HepG2 (cell line): ENCODE results near the gene ATP5F1C. TPM values are rescaled to one million over a fixed set of nuclear protein-coding genes. Genes with fewer than 3 reads are reported as not detected.

Source experiments
- AGO2 ChIP-seq: fragments of 200-400 bp; formaldehyde crosslinking; optimal IDR thresholded peaks from 2 replicates; pipeline ENCODE3; 2017; ENCODE audit warnings: mild to moderate bottlenecking, low read depth, low read length, moderate library complexity
- CAMTA2 ChIP-seq: sonication (generic); formaldehyde crosslinking; IDR thresholded peaks from 2 replicates; pipeline ENCODE4 v1.4.0; 2020; ENCODE audit warnings: mild to moderate bottlenecking, missing genetic modification reagents, borderline replicate concordance
- CCDC6 ChIP-seq: sonication (generic); formaldehyde crosslinking; IDR thresholded peaks from 2 replicates; pipeline ENCODE4 v1.8.1; 2022; ENCODE audit warnings: mild to moderate bottlenecking, missing genetic modification reagents, moderate library complexity
- SIX4 ChIP-seq: sonication (generic); formaldehyde crosslinking; IDR thresholded peaks from 2 replicates; pipeline ENCODE4 v1.4.0; 2020; ENCODE audit warnings: missing genetic modification reagents
- SMYD3 ChIP-seq: sonication (generic); formaldehyde crosslinking; IDR thresholded peaks from 2 replicates; pipeline ENCODE4 v1.8.1; 2023; ENCODE audit warnings: mild to moderate bottlenecking, missing genetic modification reagents
- SRSF9 ChIP-seq: fragments of 200-400 bp; formaldehyde crosslinking; IDR thresholded peaks from 2 replicates; pipeline ENCODE4 v1.6.1; 2018; ENCODE audit warnings: borderline replicate concordance, mild to moderate bottlenecking, low read depth, low read length; ENCODE audit not compliant: insufficient read depth, poor library complexity, severe bottlenecking
- ZNF124 ChIP-seq: sonication (generic); formaldehyde crosslinking; IDR thresholded peaks from 2 replicates; pipeline ENCODE4 v1.4.0; 2020; ENCODE audit warnings: missing genetic modification reagents
- ZNF446 ChIP-seq: sonication (generic); formaldehyde crosslinking; IDR thresholded peaks from 2 replicates; pipeline ENCODE4 v1.5.0; 2020; ENCODE audit warnings: mild to moderate bottlenecking, missing genetic modification reagents
- ZNF761 ChIP-seq: sonication (generic); formaldehyde crosslinking; conservative IDR thresholded peaks from 2 replicates; pipeline ENCODE4 v1.4.0; 2020; ENCODE audit warnings: mild to moderate bottlenecking, missing genetic modification reagents
- polyA plus RNA-seq, 8 experiments: library from polyadenylated mRNA; depleted of rRNA in 3 of 8; stranded (reverse) in 7 of 8; unstranded in 1 of 8; fragments of >200 nt; fragmentation: Illumina TruSeq in 4 of 8; extraction: Trizol in 4 of 8; gene quantifications; 2 replicates each; pipeline versions ENCODE4 v1.2.1 to v1.2.3, GENCODE V29; 2011 to 2016; ENCODE audit warnings: low read depth in 4 of 8, missing spikeins in 1 of 8, mixed read lengths in 1 of 8; ENCODE audit not compliant: insufficient read depth in 1 of 8
- total RNA-seq, 5 experiments: library from RNA; depleted of rRNA; stranded (reverse); fragments of >200 nt; fragmentation: Illumina TruSeq; extraction: Trizol; gene quantifications; 2 replicates each; pipeline ENCODE4 v1.2.3, GENCODE V29; 2016; ENCODE audit warnings: low read depth in 1 of 5
- TF ChIP-seq, protein P1 (sequence below): sonication (generic); formaldehyde crosslinking; IDR thresholded peaks from one replicate; pipeline ENCODE4 v1.5.1; 2020; ENCODE audit warnings: mild to moderate bottlenecking, missing genetic modification reagents; ENCODE audit errors: not compliant biosample characterization
- TF ChIP-seq, protein P2 (sequence below): IDR thresholded peaks from 2 replicates; pipeline ENCODE4 v1.6.1; 2016
- TF ChIP-seq, protein P3 (sequence below): IDR thresholded peaks from 2 replicates; pipeline ENCODE4 v1.6.1; 2018; ENCODE audit warnings: missing genetic modification reagents
- TF ChIP-seq, protein P4 (sequence below): sonication (generic); formaldehyde crosslinking; IDR thresholded peaks from 2 replicates; pipeline ENCODE4 v1.4.0; 2020; ENCODE audit warnings: mild to moderate bottlenecking, low read depth, missing genetic modification reagents
- TF ChIP-seq, protein P5 (sequence below): sonication (generic); formaldehyde crosslinking; IDR thresholded peaks from 2 replicates; pipeline ENCODE4 v1.9.0; 2021; ENCODE audit warnings: missing genetic modification reagents, borderline replicate concordance

ATP5F1C gene
- total and polyA plus RNA-seq, 2 of the 13 experiments (the other 11 are each of a cell fraction or from before 2014, with no cell fraction given) = 407 to 416 TPM

DNA sequence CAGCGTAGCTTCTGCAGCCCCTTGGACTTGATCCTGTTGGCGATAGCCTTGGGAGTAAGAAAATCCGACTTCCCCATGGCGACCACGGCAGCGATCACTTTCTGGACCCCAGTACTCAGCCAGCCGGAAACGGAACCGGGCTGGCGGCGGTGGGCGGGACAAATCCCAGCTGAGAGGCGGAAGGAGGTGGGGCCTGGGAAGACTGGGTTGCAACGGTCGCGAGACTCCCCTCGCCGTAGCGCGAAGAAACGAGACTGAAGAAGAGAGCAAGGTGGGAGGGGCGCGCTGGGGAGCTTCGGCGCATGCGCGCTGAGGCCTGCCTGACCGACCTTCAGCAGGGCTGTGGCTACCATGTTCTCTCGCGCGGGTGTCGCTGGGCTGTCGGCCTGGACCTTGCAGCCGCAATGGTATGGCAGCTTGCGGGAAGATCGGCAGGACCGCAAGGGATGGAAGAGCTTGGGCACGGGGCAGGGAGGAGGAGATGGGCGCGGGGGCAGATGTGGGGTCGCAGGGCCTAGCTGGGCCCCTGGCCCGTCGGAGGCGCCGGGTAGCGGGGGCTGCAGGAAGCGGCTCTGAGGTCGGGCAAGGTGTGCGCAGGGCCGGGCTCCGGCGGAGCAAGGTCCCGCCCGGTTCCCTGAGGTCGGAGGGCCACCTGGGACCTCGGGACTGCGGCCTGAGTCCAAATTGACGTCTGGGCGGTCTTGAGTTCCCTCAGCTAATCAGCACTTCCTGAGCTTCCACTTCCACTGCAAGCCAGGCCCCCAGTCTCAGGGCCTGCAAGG, at the start of gene ATP5F1C, which contains the start of gene KIN (continued):
- TF ChIP-seq, protein P1, sequence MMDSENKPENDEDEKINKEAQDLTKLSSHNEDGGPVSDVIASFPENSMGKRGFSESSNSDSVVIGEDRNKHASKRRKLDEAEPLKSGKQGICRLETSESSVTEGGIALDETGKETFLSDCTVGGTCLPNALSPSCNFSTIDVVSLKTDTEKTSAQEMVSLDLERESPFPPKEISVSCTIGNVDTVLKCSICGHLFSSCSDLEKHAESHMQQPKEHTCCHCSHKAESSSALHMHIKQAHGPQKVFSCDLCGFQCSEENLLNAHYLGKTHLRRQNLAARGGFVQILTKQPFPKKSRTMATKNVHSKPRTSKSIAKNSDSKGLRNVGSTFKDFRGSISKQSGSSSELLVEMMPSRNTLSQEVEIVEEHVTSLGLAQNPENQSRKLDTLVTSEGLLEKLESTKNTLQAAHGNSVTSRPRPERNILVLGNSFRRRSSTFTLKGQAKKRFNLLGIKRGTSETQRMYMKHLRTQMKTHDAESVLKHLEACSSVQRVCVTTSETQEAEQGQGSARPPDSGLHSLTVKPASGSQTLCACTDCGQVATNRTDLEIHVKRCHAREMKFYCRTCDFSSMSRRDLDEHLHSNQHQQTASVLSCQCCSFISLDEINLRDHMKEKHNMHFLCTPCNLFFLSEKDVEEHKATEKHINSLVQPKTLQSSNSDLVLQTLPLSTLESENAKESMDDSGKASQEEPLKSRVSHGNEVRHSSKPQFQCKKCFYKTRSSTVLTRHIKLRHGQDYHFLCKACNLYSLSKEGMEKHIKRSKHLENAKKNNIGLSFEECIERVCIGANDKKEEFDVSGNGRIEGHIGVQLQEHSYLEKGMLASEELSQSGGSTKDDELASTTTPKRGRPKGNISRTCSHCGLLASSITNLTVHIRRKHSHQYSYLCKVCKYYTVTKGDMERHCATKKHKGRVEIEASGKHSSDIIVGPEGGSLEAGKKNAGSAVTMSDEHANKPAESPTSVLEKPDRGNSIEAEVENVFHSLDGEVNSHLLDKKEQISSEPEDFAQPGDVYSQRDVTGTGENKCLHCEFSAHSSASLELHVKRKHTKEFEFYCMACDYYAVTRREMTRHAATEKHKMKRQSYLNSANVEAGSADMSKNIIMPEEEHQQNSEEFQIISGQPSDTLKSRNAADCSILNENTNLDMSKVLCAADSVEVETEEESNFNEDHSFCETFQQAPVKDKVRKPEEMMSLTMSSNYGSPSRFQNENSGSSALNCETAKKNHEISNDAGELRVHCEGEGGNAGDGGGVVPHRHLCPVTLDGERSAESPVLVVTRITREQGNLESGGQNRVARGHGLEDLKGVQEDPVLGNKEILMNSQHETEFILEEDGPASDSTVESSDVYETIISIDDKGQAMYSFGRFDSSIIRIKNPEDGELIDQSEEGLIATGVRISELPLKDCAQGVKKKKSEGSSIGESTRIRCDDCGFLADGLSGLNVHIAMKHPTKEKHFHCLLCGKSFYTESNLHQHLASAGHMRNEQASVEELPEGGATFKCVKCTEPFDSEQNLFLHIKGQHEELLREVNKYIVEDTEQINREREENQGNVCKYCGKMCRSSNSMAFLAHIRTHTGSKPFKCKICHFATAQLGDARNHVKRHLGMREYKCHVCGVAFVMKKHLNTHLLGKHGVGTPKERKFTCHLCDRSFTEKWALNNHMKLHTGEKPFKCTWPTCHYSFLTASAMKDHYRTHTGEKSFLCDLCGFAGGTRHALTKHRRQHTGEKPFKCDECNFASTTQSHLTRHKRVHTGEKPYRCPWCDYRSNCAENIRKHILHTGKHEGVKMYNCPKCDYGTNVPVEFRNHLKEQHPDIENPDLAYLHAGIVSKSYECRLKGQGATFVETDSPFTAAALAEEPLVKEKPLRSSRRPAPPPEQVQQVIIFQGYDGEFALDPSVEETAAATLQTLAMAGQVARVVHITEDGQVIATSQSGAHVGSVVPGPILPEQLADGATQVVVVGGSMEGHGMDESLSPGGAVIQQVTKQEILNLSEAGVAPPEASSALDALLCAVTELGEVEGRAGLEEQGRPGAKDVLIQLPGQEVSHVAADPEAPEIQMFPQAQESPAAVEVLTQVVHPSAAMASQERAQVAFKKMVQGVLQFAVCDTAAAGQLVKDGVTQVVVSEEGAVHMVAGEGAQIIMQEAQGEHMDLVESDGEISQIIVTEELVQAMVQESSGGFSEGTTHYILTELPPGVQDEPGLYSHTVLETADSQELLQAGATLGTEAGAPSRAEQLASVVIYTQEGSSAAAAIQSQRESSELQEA (CRISPR knock-in tag) = peak; percentile 88
- TF ChIP-seq ZNF124 (CRISPR knock-in tag) (peak; percentile 73; the same call in 1 of the 2 replicates), AGO2 (peak; percentile 73), SRSF9 (no peak), ZNF446 (CRISPR knock-in tag) (0 out of 2 replicates have a peak, but pooled peaks have one; percentile 37), CCDC6 (CRISPR knock-in tag) (no peak), CAMTA2 (CRISPR knock-in tag) (peak; percentile 84; the same call in 1 of the 2 replicates), ZNF761 (CRISPR knock-in tag) (peak; percentile 71; the same call in 1 of the 2 replicates), SMYD3 (CRISPR knock-in tag) (0 out of 2 replicates have a peak, but pooled peaks have one; percentile 25), SIX4 (CRISPR knock-in tag) (no peak)
- TF ChIP-seq, protein P2, sequence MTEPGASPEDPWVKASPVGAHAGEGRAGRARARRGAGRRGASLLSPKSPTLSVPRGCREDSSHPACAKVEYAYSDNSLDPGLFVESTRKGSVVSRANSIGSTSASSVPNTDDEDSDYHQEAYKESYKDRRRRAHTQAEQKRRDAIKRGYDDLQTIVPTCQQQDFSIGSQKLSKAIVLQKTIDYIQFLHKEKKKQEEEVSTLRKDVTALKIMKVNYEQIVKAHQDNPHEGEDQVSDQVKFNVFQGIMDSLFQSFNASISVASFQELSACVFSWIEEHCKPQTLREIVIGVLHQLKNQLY (CRISPR knock-in tag) = no peak
- TF ChIP-seq, protein P3, sequence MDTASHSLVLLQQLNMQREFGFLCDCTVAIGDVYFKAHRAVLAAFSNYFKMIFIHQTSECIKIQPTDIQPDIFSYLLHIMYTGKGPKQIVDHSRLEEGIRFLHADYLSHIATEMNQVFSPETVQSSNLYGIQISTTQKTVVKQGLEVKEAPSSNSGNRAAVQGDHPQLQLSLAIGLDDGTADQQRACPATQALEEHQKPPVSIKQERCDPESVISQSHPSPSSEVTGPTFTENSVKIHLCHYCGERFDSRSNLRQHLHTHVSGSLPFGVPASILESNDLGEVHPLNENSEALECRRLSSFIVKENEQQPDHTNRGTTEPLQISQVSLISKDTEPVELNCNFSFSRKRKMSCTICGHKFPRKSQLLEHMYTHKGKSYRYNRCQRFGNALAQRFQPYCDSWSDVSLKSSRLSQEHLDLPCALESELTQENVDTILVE = peak; percentile 56
- TF ChIP-seq, protein P4, sequence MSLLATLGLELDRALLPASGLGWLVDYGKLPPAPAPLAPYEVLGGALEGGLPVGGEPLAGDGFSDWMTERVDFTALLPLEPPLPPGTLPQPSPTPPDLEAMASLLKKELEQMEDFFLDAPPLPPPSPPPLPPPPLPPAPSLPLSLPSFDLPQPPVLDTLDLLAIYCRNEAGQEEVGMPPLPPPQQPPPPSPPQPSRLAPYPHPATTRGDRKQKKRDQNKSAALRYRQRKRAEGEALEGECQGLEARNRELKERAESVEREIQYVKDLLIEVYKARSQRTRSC = no peak; the same call in 1 of the 2 replicates
- TF ChIP-seq, protein P5, sequence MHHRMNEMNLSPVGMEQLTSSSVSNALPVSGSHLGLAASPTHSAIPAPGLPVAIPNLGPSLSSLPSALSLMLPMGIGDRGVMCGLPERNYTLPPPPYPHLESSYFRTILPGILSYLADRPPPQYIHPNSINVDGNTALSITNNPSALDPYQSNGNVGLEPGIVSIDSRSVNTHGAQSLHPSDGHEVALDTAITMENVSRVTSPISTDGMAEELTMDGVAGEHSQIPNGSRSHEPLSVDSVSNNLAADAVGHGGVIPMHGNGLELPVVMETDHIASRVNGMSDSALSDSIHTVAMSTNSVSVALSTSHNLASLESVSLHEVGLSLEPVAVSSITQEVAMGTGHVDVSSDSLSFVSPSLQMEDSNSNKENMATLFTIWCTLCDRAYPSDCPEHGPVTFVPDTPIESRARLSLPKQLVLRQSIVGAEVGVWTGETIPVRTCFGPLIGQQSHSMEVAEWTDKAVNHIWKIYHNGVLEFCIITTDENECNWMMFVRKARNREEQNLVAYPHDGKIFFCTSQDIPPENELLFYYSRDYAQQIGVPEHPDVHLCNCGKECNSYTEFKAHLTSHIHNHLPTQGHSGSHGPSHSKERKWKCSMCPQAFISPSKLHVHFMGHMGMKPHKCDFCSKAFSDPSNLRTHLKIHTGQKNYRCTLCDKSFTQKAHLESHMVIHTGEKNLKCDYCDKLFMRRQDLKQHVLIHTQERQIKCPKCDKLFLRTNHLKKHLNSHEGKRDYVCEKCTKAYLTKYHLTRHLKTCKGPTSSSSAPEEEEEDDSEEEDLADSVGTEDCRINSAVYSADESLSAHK (CRISPR knock-in tag) = no peak
